ENCODE data around the gene FNDC5. TPM values are rescaled to one million over a fixed set of nuclear protein-coding genes. Genes with fewer than 3 reads are reported as not detected.

FNDC5 gene
- polyA plus RNA-seq, 2 of the 4 experiments (the other 2 are of a cell fraction) = 0.26 to 0.99 TPM

DNA sequence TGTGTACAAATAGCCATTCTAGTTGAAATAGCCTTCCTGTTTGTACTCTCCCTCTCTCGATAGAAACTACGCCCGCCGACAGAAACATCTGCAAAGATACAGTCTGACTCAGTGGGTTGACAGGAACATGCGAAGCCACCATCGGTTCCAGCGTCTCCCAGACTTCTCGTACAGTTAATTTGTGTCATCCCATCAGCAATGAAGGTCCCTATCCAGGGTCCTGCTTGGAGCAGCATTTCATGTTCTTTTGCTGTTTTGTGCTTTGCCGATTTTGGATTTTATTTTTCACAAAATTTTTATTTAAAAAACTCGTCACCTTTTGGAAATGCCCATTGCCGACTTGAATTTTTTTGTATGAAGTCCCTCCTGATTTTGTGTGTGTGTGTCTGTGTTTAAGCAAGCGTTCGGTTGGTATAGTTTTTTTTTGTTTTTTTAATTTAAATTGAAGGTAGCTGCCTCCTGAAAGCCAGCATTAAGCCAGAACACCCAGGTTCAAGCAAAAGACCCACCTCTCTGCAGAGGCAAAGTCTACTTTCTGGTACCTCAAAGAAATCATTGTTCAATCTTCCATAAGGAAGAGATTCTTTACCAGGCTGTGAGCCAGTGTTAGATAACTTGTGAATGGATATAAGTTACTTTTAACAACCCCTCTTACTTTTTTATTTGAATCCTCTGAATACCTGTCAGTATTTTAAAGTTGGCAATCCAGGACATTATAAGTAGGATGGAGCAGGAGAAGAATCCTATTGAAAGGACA, 14.7 kb downstream of the FNDC5 start:
- 94% methylated on average over 13 of the region's 13 CpGs for WGBS (ENCODE audit: missing lambda C conversion rate)
- CTCF ChIA-PET = no interaction called here
- TF ChIP-seq RCOR1 (IDR thresholded peaks at IDR 0.05; ENCODE audit: low read depth, low read length) (no peak), GATA3 (IDR thresholded peaks at IDR 0.05; ENCODE audit: borderline replicate concordance) (no peak), PHF8 (IDR thresholded peaks at IDR 0.05; ENCODE audit: borderline replicate concordance, low read depth) (no peak), KDM1A (IDR thresholded peaks at IDR 0.05; ENCODE audit: low read depth) (no peak), HEYL (CRISPR knock-in tag; IDR thresholded peaks at IDR 0.05) (no peak), JUN (IDR thresholded peaks at IDR 0.05) (no peak), RFX5 (IDR thresholded peaks at IDR 0.05) (no peak), TP53 (CRISPR knock-in tag; IDR thresholded peaks at IDR 0.05) (no peak)
- ATAC-seq = no peak
- no peak for FAIRE-seq
- no peak overlapping the region for H3K27ac ChIP-seq
- H3K4me2 ChIP-seq = no peak overlapping the region
- H3K4me1 ChIP-seq = no peaks in the 10 kb centered on the region
- DNase-seq (ENCODE audit: low read depth in 1 of 2, low spot score in 1 of 2) = no peak
- H3K4me3 ChIP-seq = no peak overlapping the region
- H3K9me3 ChIP-seq = no peaks in the 10 kb centered on the region
- POLR2A ChIA-PET = no interaction called here

DNA sequence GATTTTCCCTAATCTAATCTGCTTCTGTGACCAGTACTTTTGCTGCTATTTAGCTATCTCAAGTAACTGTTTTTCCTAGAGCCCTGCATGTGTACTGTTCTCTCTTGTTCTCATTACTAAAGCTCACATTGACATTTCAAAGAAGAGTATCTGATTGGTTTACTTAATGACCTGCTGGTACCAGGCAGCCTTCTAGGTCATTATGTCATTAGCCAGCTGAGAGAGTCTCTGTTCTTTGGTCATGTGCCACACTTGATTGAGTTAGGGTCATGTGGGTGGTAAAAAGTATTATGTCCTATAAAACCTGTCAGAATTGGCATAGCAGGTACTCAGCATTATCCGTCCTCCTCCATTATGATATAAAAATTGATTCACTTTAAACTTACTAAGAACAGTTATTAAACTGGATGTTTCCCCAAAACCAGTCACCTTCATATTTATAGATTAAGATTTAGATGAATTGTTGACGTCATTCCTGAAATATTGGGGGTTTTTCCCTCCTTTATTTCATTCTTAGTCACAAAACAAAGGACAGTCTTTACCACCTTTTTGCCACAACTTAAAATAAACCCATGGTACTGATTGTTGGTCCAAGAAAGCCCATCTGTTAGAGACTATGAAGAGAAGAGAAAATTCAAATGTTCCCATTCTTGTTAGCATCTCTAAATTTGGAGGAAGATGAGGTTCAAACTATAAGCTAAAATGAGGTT, 22.2 kb downstream of the FNDC5 start:
- no peak overlapping the region for H3K27ac ChIP-seq
- H3K4me1 ChIP-seq = no peaks in the 10 kb centered on the region
- no peak overlapping the region for H3K4me3 ChIP-seq
- ATAC-seq (no peak), FAIRE-seq (no peak), DNase-seq (ENCODE audit: low read depth in 1 of 2, low spot score in 1 of 2) (no peak)
- ChIA-PET POLR2A (no interaction called here), CTCF (interaction anchor here (0.5 to 1.8 kb wide), 4 partner anchors 18 to 446 kb away, joined by 3 to 6 read pairs (median 4); no protein-coding TSS in a partner anchor)
- 48% methylated on average over 2 of the region's 2 CpGs for WGBS (ENCODE audit: missing lambda C conversion rate)
- TF ChIP-seq NR3C1 (IDR thresholded peaks at IDR 0.05) (no peak), FOXS1 (CRISPR knock-in tag; IDR thresholded peaks at IDR 0.05) (no peak), CEBPB (IDR thresholded peaks at IDR 0.05) (no peak), MAZ (IDR thresholded peaks at IDR 0.05; ENCODE audit: borderline replicate concordance, low read depth, low read length) (no peak), FOSL2 (IDR thresholded peaks at IDR 0.05) (no peak), FOSL2 (CRISPR knock-in tag; IDR thresholded peaks at IDR 0.05) (no peak), TP53 (CRISPR knock-in tag; IDR thresholded peaks at IDR 0.05) (no peak), MAFK (IDR thresholded peaks at IDR 0.05; ENCODE audit: partially characterized antibody) (no peak), RFX5 (IDR thresholded peaks at IDR 0.05) (no peak), SREBF2 (IDR thresholded peaks at IDR 0.05) (no peak), EP300 (IDR thresholded peaks at IDR 0.05) (no peak)
- TF ChIP-seq, protein P1, sequence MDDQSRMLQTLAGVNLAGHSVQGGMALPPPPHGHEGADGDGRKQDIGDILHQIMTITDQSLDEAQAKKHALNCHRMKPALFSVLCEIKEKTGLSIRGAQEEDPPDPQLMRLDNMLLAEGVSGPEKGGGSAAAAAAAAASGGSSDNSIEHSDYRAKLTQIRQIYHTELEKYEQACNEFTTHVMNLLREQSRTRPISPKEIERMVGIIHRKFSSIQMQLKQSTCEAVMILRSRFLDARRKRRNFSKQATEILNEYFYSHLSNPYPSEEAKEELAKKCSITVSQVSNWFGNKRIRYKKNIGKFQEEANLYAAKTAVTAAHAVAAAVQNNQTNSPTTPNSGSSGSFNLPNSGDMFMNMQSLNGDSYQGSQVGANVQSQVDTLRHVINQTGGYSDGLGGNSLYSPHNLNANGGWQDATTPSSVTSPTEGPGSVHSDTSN (IDR thresholded peaks at IDR 0.05) = no peak
- TF ChIP-seq, protein P2, sequence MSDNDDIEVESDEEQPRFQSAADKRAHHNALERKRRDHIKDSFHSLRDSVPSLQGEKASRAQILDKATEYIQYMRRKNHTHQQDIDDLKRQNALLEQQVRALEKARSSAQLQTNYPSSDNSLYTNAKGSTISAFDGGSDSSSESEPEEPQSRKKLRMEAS (IDR thresholded peaks at IDR 0.05) = no peak
- TF ChIP-seq, protein P3, sequence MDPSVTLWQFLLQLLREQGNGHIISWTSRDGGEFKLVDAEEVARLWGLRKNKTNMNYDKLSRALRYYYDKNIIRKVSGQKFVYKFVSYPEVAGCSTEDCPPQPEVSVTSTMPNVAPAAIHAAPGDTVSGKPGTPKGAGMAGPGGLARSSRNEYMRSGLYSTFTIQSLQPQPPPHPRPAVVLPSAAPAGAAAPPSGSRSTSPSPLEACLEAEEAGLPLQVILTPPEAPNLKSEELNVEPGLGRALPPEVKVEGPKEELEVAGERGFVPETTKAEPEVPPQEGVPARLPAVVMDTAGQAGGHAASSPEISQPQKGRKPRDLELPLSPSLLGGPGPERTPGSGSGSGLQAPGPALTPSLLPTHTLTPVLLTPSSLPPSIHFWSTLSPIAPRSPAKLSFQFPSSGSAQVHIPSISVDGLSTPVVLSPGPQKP (IDR thresholded peaks at IDR 0.05; ENCODE audit: low read depth, low read length) = no peak
- TF ChIP-seq, protein P4, sequence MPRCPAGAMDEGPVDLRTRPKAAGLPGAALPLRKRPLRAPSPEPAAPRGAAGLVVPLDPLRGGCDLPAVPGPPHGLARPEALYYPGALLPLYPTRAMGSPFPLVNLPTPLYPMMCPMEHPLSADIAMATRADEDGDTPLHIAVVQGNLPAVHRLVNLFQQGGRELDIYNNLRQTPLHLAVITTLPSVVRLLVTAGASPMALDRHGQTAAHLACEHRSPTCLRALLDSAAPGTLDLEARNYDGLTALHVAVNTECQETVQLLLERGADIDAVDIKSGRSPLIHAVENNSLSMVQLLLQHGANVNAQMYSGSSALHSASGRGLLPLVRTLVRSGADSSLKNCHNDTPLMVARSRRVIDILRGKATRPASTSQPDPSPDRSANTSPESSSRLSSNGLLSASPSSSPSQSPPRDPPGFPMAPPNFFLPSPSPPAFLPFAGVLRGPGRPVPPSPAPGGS (IDR thresholded peaks at IDR 0.05) = no peak
- H3K9me3 ChIP-seq = peaks cover 6% of the 10 kb centered on the region; the same call in 1 of the 3 replicates
- H3K4me2 ChIP-seq = no peak overlapping the region
